ENCODE data around the gene ALDH1L1.

ALDH1L1 gene

DNA sequence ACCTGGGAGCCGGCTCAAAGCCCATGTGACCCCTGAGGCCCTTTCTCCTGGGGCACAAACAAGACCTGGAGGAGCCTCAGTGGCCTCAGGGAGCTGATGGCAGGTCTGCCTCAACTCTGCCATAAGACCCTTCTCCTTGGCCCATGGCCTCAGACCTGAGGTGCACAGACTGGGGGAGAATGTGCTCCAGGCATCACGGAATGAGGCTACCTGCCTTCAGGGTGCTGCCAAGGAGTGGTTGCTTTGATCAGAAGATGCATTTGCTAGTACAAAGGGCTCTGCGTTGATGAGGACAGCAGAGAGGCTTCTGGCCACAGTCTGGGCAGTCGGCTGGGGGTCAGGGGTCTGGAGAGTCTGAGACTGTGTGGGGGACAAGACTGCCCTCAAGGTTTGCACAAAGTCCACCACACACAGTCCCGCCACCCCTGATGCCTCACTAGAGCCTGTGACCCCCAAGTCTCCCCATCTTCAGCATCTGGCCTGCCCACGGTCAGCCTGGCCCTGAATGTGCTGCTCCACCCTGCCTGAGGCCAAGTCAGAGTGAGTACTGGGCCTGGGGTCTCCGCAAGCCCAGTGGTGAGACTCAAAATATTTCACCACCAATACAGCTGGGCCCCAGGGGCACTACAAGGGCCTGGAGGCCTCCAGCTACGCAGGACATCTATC lies 26.6 kb downstream of the ALDH1L1 start:
- DNase-seq = no peak

DNA sequence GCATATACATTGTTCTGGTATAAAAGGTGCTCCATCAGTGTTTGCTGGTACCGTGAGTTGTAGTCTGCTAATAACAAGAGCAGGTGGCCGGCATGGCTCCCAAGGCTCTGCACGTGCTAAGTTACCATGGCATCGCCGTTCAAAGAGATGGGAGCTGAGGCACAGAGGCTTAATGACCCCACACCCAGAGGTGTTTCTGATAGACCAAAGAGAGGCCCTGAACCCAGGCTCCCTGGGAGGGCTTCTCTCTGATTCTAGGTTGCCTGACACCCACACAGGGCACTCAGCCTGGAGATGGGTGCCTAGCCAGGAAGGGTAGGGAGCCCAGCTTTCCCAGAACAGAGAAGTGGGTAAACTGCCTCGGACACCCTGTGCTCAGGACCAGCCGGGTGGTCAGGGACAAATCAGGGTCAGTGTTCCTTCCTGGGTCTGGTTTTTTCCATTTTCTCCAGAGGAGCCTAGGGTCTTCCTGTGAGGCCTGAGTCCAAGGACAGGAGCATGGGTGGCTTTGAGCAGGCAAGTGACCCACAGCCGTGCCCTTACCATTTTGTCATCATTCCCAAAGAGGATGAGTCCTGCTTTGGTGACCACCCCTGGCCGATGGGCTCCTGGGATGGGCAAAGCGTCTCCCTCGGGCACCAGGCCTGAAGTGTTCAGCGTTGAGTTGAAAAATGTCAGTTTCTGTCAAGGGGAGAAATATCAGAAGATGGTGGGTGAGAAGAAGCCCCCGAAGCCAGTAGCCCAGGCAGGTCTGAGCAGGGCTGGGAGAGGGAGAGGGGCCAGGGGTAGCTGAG lies 27.3 kb downstream of the ALDH1L1 start:
- DNase-seq = no peak

DNA sequence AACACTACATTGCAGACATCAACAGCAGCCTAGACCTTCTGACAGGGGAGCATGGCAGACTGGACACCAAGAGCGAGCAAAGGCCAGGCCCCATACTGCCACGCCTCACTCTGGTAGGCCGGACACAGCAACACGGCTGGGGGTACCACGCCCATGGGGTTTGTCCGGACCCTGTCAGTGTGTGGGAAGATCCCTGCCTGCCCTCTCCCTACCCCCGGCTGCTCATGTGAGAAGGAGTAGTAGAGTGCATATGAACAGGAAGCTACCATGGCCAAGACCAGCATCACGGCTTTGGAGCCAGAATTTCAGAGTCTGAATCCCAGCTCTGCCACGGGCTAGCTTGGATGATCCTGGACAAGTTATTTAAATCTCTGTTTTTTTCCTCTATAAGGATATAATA lies 27.9 kb downstream of the ALDH1L1 start:
- DNase-seq = no peak

DNA sequence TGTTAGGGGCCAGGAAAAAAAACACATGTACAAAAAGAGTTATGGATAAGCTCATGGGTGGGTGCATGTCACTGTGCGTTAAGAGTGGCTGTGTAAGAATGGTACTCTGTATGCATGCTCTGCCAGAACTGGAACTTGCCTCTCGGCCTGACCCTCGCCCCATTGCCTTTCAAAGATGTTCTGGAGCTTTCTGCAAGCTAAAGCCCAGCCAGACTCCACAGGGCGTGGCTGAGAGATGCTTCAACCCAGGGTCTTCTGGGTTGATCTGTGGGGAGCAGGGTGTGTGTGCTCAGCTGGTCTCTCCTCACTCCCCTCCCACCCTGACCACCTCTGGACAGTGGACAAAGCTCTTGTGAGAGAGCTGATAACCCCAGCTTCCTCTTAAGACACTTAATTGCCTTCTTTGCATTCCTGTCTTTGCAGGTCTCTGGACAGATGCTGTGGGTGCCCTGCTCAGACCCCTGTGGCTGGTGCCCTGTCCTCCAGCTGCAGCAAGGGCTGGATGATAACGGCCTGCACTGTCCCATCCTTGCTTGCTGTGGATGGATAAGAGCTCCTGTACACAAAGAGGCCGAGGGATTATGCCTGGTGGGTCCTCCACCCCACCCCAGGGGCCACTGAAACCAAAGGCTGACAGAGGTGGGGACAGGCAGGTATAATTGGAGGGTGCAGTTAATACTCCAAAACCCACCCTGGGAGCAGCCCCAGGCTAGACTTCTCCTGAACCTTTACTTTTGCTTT lies 28.7 kb downstream of the ALDH1L1 start:
- no peak for DNase-seq

DNA sequence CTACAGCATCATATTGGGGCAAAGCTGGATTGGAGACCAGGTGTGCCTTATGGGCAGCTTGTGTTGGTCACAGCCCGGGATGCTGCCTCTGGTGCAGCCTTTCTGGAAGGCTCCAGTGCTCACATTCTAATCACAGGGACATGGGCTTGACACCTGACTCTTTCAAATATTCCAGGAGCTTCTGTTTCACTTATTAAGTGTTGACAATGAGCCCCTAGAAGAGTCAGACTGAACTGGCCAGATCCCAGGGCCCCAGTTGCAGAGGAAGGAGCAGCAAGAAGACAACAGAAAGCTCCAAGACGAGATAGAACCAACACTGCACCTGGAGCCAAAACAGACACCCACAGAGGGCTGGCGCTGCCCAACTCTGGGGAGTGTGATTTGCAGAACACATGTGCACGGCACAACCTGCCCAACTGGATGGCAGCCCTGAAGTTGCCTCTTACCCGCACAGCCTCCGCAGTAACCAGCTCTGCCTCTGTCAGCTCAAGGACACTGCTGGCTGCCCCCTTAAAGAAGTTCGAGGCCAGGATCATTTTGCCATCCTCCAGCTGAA lies 30.3 kb downstream of the ALDH1L1 start:
- DNase-seq = no peak

DNA sequence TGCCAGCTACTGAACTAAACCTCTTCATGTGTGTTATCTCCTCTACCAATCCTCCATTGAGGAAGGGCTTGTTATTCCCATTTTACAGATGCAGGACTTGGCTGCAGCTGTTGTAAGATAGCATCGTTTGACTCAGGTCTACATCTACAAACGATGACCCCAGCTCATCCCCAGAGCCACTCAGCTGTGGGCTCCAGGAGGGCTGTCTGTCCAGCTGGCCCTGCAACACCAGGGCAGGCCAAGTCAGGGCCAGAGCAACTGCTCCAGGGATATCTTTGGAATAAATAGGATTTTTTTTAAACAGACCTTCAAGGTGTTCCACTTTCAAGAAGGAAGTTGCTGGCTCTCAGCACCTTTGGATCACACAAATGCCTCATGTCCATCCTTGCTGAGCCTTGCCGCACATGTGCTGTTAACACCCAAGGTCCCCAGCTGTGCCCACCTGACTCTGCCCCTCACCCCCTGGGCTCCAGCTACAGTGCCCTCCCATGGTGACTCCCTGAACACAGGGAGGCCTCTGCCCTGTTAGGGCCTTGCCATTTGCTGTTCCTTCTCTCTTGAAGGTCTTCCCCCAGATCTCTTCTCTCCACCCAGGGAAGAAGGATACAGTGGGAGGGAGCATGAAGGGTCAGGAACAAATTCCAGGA lies 31.0 kb downstream of the ALDH1L1 start:
- DNase-seq = no peak

DNA sequence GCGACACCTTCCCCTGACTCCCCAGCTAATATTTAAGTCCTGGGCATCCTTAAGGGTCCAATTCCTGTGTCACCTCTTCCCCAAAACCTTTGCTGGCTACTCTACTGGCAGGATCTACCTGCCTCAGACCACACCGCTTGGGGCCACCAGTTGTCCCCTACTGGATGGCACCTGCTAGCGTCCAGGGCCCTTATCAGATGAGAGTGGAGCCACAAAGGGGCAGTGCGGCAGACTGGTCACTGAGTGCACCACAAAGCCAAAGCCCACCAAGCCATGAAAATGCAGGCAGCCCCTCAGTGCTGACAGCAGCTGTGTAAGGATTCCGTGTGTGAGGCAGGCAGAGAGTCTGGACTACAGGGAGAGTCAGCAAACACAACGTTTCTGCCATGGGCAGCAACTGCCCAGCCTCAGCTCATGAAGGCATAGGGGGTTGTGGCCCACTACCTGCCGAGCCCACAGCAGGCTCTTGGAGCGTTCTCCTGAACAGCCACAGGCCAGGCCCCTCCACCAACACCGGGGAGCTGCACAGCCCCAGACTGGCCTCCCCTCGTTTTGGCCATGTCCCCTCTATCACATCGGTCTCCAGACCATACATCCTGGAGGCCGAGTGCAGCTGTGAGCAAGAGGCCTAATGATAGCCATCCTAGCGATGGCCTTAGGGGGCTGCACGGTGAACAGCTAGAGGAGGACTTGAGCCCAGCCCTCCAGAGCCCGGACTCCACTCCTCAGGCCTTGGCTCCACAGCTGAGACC lies 32.3 kb downstream of the ALDH1L1 start:
- no peak for DNase-seq

DNA sequence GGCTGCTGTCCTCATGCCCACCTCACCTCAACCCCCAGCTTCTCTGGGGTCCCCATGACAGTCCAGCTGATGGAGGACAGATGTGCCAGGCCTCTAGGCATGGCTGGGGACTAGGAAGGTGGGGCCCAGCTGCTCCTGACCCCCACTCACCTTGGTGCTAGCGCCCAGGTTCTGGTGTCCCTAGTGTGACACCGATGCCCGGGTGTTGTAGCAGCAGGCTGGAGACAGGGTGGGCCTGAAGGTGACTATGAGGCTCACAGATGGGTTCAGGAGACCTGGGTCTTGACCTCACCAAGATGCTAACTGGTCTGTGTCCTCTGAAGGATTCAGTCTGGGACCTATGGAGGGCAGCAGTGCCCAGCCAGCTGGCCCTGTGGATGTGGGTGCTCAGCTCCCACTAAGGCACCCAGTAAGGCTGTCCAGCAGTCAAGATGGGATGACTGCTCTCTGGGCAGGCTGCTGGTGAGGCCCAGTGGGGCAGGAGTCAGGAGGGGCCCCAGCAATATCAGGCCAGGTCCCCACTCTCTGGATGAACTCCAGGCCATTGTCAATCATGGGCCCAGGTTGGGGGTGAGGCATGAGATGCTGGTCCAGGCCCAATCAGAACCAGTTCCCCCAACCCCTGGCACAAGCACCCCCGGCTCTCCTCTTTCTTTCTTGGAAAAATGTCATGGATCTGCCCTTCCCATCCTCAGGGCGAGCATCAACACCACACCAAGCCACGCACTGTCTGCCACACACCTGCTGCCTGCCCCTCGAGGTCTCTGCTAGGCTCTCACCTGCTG lies 33.0 kb downstream of the ALDH1L1 start:
- no peak for DNase-seq

DNA sequence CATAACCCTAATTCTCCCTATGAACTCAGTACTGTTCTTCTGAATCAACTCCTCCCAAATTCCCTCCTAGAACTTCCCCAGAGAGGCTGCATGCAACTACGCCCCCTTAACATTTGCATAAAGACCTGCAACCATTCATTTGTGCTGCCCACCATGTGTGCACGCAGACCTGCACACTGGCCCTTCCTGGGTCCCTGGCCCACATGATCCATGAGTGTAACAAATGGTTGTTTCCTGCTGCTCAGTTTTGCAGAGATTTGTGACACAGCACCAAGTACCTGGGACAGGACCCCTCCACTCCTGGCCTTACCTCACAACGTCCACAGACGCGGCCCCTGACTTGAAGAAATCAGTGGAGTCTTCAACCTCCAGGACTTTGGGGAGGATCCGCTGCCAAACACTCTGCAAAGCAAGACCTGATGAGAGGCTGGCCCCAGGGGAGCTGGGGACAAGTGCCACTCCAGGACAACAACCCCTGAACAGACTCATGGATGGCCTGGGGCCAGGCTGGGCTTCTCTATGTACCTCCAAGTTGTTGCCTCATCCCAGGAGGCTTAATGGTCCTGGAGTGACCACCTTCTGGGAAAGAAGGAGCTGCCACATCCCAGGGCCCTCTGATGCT lies 33.8 kb downstream of the ALDH1L1 start:
- DNase-seq = no peak

DNA sequence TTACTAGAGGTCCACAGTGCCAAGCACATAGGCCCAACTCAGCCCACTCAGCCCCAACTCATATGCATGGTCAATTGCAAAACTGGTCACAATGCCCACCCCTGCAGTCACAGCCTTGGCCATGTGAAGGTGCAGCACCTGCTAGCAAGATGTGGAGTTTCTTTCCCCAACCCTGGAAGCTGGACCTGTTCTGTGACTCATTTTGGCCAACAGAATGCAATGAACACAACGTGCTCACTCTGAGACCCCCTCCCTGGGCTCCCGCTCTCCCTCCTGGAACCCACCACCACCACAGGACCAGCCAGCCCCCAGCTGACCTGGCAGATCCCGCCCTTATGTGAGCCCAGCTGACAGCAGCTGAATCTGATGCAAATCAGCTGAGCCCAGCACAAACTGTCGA lies 34.4 kb downstream of the ALDH1L1 start:
- no peak for DNase-seq

DNA sequence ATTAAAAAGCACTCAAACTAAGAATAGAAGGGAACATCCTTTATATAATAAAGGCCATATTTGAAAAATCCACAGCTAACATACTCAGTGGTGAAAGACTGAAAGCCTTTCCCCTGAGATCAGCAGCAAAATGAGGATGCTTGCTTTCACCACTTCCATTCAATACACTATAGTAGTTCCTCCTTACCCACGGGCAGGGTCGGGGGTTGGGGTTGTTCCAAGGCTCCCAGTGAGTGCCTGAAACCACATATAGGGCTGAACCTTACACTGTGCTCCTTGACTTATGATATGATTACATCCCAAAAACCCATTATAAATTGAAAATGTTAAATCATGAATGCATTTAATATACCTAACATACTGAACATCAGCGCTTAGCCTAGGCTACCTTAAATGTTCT lies 37.7 kb downstream of the ALDH1L1 start:
- no peak for DNase-seq

DNA sequence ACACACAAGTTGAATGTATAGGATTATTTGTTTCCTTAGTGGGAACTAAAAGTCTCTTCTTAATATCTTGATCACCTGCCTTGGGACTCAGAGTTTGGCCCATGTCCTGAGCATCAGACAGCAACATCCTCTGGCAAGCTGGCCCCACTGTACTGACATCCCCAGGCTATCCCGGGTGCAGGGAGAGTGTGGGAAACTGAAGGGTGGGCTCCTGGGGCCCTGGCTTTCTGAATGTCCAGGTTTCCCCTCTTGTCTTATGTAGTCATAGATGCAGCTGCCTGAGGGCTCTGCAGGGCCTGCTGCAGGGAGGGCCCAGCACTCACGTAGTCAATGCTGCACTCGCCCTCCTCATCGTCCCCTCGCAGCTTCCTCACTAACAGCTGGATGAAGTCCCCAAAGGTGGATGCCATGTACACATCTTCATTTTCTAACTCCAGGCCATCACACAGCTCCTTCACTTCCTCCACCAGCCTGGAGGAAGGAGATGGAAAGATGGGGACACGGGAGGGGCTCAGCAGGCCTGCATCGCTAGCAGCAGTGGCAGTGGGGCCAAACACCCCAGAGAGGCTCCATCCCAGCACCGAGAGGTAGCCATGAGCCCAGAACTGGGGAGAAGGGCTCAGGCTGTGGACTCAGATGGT lies 42.8 kb downstream of the ALDH1L1 start:
- DNase-seq = no peak

DNA sequence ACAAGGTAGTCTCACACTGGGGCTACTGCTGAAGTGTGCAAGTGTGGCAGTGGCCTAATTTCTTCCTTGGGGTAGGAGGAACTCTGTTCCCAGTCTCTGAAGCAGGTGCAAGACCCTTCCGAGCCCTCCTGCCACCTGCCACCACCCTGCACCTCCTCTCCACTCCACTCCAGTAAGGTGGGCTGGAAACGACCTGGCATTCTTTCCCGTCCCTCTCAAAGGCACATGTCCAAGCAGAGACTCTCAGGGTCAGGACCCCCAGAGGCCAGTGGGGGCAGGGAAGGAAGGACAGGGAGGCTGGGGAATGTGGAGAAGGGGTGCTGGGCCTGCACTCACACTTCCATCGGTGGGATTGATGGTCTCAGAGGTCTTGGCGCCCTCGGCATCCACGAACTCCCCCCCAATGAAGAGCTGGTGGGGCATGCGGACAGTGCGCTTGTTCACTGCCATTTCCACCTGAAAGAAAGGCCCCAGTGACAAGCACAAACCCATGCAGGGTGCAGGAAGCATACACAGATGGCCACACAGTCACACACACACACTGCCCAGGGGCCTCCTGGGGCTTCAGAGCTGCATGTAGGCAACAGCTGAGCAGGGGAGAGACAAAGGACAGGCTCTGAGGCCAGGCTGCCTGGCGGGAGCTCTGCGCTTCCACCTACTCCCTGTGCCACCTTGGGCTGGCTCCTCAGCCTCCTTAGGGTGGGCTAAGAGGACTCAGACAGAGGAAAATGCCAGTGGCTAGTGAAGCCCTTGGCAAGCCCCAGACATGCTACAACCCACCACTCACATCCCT lies 43.8 kb downstream of the ALDH1L1 start:
- no peak for DNase-seq

DNA sequence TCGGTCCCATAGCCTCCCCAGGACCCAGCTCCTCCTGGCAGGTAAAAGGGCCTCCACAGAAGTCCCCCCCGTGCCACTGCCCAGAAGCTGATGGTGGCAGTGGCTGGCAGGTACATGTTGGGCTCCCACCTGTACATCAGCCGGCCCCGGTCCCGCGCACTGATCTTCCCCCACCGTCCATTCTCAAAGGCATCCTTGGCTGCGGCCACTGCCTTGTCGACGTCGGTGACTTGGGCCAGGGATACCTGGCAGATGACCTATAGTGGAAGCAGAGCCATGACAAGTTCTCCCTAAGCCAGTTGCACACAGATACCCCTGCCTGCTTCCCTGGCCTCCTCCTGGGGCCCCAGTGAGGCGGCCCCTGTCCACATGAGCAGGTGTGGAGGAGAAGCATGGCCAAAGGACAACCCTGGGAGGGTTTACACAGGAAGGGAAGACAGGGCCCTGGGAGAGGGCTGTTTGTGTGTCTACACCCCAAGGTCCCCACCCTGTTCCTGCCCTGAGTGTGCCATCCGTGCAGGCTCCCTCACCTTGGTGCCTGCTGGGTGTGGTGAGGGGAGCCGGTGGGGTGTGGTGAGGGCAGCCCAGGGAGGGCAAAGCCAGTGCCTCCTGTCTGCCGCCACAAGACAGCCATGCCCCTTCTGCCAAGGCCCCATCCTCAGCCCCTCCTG lies 44.8 kb downstream of the ALDH1L1 start:
- no peak for DNase-seq

DNA sequence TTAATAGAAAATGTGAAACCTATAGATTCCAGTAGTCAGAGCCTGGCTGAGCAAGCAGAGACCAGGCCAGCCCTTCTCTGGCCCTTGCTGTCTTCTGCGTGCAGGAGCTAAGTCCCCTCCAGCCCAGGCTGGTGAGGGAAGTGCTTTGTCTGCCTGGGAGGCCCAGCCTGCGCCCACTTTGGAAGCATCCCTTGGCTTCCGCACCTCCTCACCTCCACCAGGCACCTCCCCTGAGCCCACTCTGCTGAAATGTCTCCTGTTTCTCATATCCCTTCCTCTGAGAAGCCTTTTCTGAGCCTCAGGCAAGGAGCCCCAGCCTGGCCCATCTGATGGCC lies 45.3 kb downstream of the ALDH1L1 start:
- no peak for DNase-seq

DNA sequence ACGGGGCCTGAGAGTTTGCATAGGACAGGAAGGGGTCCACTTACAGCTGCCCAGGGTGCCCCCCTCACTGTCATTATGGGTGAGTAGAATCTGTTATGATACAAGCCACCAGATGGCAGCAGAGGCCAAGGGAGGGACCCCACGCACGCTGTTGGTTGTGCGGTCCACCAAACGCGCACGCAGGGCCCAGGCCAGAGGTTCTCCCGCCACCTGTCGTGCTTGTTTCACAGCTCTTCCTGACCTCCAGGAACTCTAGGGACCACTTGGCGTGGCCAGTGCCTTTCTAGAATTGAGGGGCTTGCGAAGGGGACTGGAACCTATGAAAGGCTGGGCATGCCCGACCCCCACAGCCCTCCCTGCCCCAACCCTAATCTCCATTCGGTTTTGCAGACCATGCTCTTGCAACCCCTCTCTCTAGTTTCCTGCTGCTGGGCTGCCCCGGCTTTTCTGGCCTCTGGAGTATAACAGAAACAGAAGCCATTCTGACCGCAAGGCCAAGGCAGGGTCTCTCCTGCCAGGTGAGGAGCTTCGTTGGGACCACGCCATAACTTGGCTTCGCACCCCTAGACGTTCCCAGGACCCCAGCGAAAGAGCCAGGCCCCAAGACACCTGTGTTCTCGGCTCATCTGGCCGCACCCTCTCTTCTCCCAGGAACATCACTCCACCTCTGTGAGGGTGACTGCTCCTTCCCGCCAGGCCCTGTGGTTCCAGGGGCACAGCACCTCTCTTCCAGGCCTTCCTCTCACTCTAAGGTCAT lies 46.0 kb downstream of the ALDH1L1 start:
- DNase-seq = peak; percentile 43

DNA sequence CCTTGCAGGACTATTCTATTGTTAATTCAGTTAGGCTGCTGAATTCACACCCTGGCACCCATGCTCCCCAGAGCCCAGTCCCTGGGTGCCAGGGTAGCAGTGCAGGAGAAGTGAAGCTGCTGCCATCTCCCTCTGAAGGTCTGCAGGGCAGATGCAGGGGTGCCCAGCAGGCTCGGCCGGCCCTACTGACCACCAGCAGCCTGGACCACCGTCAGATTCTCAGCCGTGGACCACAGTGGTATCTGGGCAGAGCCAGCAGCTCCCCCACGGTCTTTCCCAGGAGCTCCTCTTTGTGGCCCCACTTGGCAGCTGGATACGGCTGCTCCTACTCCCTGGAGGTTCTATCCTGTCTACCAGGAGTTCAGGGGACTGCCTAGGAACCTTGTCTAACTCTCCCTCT lies 46.8 kb downstream of the ALDH1L1 start:
- no peak for DNase-seq

DNA sequence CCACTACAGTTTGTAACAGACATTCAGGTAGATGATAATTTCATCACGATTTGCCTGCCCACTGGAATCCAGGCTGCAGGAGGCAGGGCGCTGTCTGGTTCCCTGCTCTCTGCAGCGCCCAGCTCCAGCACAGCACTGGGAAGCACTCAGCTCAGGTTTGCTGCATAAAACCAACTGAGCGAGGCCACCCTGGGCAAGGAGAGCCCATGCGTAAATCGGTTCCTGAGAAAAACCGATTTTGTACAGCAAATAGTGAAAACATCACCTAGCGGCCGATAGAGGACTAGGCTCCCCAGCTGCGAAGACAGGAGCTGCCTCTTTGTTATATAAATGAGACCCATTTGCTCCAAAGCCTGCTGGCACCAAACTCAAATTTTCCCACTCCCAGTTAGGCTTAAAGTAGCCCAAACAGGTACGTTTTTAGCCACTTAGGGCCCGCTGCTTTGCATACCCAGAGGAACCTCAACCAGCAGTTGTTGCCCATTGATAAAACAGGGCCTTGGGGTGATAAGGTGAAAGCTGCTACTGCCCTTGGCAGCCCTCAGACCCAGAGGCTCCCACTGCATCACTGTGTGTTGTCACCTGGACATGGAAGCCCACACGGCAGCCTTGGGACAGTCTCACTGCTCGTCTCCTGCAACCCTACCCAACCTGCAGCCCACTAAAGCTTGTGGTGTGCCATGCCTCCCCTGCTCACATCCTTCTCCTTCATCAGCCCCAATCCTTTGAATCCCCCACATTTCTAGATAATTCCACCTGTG lies 47.5 kb downstream of the ALDH1L1 start:
- no peak for DNase-seq
